K562 (cell line): Measurements from ENCODE around the gene NR5A1.

Experiments used
- CUX1 ChIP-seq: fragments of 200-800 bp; sonication (Bioruptor generic); IDR thresholded peaks from 2 replicates; pipeline ENCODE4 v1.6.1; 2016; ENCODE audit warnings: missing genetic modification characterization, missing compliant biosample characterization
- PHB2 ChIP-seq: fragments of 450-650 bp; IDR thresholded peaks from 2 replicates; pipeline ENCODE4 v1.6.1; 2017; ENCODE audit warnings: low read depth
- TAF1 ChIP-seq: IDR thresholded peaks from 2 replicates; pipeline ENCODE4 v1.6.1; 2011; ENCODE audit warnings: mild to moderate bottlenecking, low read length, moderate library complexity; ENCODE audit not compliant: insufficient read depth, control insufficient read depth, severe bottlenecking; ENCODE audit errors: extremely low read depth
- YY1 ChIP-seq, 3 experiments: IDR thresholded peaks; 2 replicates each; pipeline ENCODE4 v1.6.1; 2011; ENCODE audit warnings: low read length in 2 of 3, mild to moderate bottlenecking in 2 of 3, moderate library complexity in 2 of 3, borderline replicate concordance in 1 of 3, control low read depth in 1 of 3, low read depth in 1 of 3; ENCODE audit not compliant: insufficient read depth in 3 of 3, insufficient replicate concordance in 2 of 3, control insufficient read depth in 1 of 3, insufficient read length in 1 of 3; ENCODE audit errors: extremely low read depth in 1 of 3
- ZSCAN32 ChIP-seq: fragments of 450-650 bp; formaldehyde crosslinking; IDR thresholded peaks from 2 replicates; pipeline ENCODE4 v1.4.0; 2020; ENCODE audit warnings: mild to moderate bottlenecking, moderate library complexity

GRCh38 chr9:124449381-124450151, 57.6 kb downstream of the NR5A1 start:
- TF ChIP-seq YY1 (IDR thresholded peaks at IDR 0.05; ENCODE audit: borderline replicate concordance in 1 of 3, control insufficient read depth in 1 of 3, extremely low read depth in 1 of 3, insufficient read depth in 3 of 3, insufficient read length in 1 of 3, insufficient replicate concordance in 2 of 3, low read depth in 1 of 3, low read length in 2 of 3) (no peak), CUX1 (CRISPR knock-in tag) (no peak), ZSCAN32 (CRISPR knock-in tag) (no peak), PHB2 (no peak), TAF1 (no peak)
